Nephron progenitor cell (in vitro differentiated cells): ENCODE results near the gene AP1B1.
"Not testable (repeated sequence)": the region's sequence is repeated elsewhere in the genome, so short reads cannot be mapped to it uniquely, and the experiment has no call there.

Experiments
- DNase-seq: peaks from one replicate; pipeline ENCODE4 v3.0.0; 2021
- H3K27ac Mint-ChIP-seq: 2 replicates; pipeline ENCODE4 v1.8.0; 2021; ENCODE audit warnings: mild to moderate bottlenecking, moderate library complexity, mixed read lengths
- H3K27me3 Mint-ChIP-seq: 2 replicates; pipeline ENCODE4 v1.8.0; 2021; ENCODE audit warnings: mild to moderate bottlenecking, low read depth, mixed read lengths; ENCODE audit not compliant: poor library complexity
- H3K36me3 Mint-ChIP-seq: 2 replicates; pipeline ENCODE4 v1.8.0; 2021; ENCODE audit warnings: low read depth, mixed read lengths
- H3K4me1 Mint-ChIP-seq: 2 replicates; pipeline ENCODE4 v1.8.0; 2021; ENCODE audit warnings: mixed read lengths
- H3K4me3 Mint-ChIP-seq: 2 replicates; pipeline ENCODE4 v1.8.0; 2021; ENCODE audit warnings: mild to moderate bottlenecking, moderate library complexity, mixed read lengths
- H3K9me3 Mint-ChIP-seq: 2 replicates; pipeline ENCODE4 v1.8.0; 2021; ENCODE audit warnings: mild to moderate bottlenecking, moderate library complexity, mixed read lengths
- CTCF ChIP-seq: fragments of 200-600 bp; sonication (generic); IDR thresholded peaks from 2 replicates; pipeline ENCODE4 v1.5.0; 2021; ENCODE audit warnings: antibody characterized with exemption

AP1B1 gene

GRCh38 chr22:29382580-29383302 lies 5.6 kb downstream of the AP1B1 start:
- DNase-seq, result no peak
- Mint-ChIP-seq H3K4me3 (no peak overlapping the region), H3K27me3 (no peaks in the 10 kb centered on the region), H3K36me3 (peaks cover 7% of the 10 kb centered on the region), H3K27ac (no peak overlapping the region), H3K4me1 (peaks cover 32% of the 10 kb centered on the region), H3K9me3 (no peaks in the 10 kb centered on the region)
- no peak for TF ChIP-seq CTCF

- no peaks in the 10 kb centered on the region for H3K9me3 Mint-ChIP-seq
- DNase-seq, result no peak
- TF ChIP-seq CTCF, result no peak
- H3K27ac Mint-ChIP-seq, result no peak overlapping the region
- H3K36me3 Mint-ChIP-seq, result peaks cover 17% of the 10 kb centered on the region
- H3K4me1 Mint-ChIP-seq, result peaks cover 23% of the 10 kb centered on the region
- H3K4me3 Mint-ChIP-seq, result no peak overlapping the region
- no peaks in the 10 kb centered on the region for H3K27me3 Mint-ChIP-seq
These were observed 7.5 kb downstream of the AP1B1 start for GRCh38 chr22:29380856-29381255.

DNA sequence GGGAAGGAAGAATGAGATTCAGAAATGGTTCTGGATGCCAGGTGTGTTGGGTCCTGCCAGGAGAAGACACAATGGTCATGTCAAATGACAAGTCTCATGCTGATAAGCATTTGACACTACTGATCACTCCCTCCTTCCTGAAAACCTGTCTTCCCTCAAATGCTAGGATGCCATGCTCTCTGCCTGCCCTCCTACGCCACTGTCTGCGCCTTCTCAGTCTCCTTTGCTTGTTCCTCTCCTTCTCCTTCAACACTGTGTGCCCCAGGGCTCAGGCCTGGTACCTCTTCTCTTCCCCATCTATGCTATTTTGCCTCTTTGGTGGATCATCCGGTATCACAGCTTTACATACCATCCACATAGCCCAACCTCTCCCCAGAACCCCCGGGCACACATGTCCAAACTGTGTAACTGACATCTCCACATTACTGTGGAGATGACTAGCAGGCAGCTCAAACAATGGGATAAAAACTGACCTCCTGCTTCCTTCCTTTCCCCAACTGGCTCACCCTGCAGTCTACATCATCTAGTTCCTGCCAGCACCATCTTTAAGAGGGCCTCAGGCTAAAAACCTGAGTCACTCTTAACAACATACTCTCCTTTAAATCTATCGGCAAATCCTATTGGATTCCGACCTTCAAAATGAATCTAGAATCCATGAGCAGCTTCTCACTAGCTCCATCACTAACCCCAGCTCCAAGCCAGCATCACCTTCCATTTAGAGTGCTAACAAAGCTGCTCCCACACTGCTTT lies 8.2 kb downstream of the AP1B1 start:
- Mint-ChIP-seq H3K36me3 (peaks cover 22% of the 10 kb centered on the region), H3K27me3 (no peaks in the 10 kb centered on the region), H3K4me3 (no peak overlapping the region), H3K9me3 (no peaks in the 10 kb centered on the region), H3K4me1 (peaks cover 24% of the 10 kb centered on the region), H3K27ac (peak overlapping the region; percentile 1)
- no peak for DNase-seq
- no peak for TF ChIP-seq CTCF

DNA sequence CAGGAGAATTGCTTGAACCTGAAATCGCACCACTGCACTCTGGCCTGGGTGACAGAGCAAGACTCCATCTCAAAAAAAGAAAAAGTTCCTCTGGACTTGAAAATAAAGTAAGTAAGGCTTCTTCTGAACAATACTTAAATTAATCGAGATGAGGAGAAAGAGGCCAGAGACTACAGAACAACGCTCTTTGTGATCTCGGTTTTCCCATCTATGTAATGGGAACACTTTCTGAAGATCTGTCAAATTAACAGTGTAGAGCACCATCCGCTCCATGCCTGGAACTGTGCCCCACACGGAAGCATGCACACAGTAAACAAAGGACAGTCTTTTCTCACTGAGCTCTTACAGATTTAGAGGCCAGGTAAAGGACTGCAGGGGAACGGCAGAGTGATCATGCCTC lies 9.1 kb downstream of the AP1B1 start:
- Mint-ChIP-seq H3K4me1 (peaks cover 20% of the 10 kb centered on the region), H3K9me3 (no peaks in the 10 kb centered on the region), H3K4me3 (no peak overlapping the region), H3K27ac (no peak overlapping the region), H3K36me3 (peaks cover 23% of the 10 kb centered on the region), H3K27me3 (no peaks in the 10 kb centered on the region)
- TF ChIP-seq CTCF, result no peak
- no peak for DNase-seq

DNA sequence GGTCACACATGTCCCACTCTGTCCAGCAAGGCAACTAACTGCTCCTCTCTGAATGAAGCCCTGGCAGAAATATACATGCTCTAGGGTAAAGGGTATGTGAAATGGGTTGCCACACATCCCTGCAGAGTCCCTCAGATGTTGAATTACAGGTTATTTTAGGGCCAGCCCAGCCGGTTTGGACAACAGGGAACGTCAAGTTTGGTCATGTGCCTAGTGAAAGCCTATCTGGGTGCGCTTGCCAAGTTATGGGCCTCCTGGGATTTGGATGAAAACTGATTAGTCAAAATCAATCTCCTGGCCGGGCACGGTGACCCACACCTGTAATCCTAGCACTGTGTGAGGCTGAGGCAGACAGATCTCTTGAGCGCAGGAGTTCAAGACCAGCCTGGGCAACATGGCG lies 10.4 kb downstream of the AP1B1 start:
- Mint-ChIP-seq H3K27me3 (no peaks in the 10 kb centered on the region), H3K36me3 (peaks cover 28% of the 10 kb centered on the region), H3K4me1 (peaks cover 20% of the 10 kb centered on the region), H3K4me3 (no peak overlapping the region), H3K9me3 (no peaks in the 10 kb centered on the region), H3K27ac (no peak overlapping the region)
- TF ChIP-seq CTCF, result no peak
- DNase-seq, result no peak

DNA sequence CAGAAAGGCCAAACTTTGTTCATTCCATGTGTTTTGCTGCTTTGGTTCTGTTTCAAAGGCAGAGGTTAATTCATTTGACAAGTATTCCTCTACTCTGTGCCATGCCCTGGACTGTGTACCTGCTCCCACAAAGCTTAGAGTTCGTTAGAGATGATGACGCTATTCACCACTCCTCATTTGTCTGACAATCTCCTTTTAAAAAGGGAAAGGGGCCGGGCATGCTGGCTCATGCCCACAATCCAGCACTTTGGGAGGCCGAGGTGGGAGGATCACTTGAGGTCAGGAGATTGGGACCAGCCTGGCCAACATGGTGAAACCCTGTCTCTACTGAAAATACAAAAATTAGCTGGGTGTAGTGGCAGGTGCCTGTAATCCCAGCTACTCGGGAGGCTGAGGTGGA lies 11.7 kb downstream of the AP1B1 start:
- H3K9me3 Mint-ChIP-seq, H3K27me3 Mint-ChIP-seq, H3K4me3 Mint-ChIP-seq, DNase-seq, H3K27ac Mint-ChIP-seq: not testable (repeated sequence)
- Mint-ChIP-seq H3K4me1 (peaks cover 25% of the 10 kb centered on the region), H3K36me3 (peaks cover 31% of the 10 kb centered on the region)
